Measurements from ENCODE around the gene CACNA1C.

Gene CACNA1C

GRCh38 chr12:2108166-2108565 is 55.4 kb downstream of the CACNA1C start:
- no peaks in the 10 kb centered on the region for H3K27me3 ChIP-seq
- no peak overlapping the region for H3K4me3 ChIP-seq (ENCODE audit: low read depth, low read length)
- H3K36me3 ChIP-seq, result no peaks in the 10 kb centered on the region
- no peaks in the 10 kb centered on the region for H3K9me3 ChIP-seq
- TF ChIP-seq CTCF (IDR thresholded peaks at IDR 0.05; ENCODE audit: low read depth, low read length), result no peak
- no peak for DNase-seq
- no peaks in the 10 kb centered on the region for H3K4me1 ChIP-seq

GRCh38 chr12:2108975-2109671 is 56.3 kb downstream of the CACNA1C start:
- Histone ChIP-seq H3K27me3 (no peaks in the 10 kb centered on the region), H3K36me3 (no peaks in the 10 kb centered on the region)
- TF ChIP-seq CTCF (IDR thresholded peaks at IDR 0.05; ENCODE audit: low read depth, low read length), result no peak

DNA sequence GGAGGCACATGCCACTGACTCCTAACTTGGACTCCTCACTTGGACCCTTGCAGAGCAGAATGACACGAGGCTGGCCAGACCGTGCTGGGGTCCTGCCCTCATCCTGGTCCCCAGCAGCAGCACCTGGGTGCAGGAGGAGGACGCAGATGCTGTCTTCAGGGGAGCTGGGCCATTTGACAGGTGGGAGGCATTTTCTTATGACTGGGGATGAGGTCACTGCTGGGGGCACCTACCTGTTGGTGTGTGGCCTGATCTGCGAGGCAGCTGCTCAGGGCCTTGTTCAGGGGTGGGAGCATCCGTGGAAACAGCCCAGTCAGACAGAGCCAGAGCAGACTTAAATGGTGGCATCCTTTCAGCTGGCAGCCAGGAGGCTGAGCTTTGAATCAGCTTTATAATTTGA is 57.3 kb downstream of the CACNA1C start:
- Histone ChIP-seq H3K27me3 (no peaks in the 10 kb centered on the region), H3K36me3 (no peaks in the 10 kb centered on the region), H3K4me3 (ENCODE audit: low read depth, low read length) (no peak overlapping the region), H3K9me3 (no peaks in the 10 kb centered on the region), H3K4me1 (no peaks in the 10 kb centered on the region)
- no peak for DNase-seq
- TF ChIP-seq CTCF (IDR thresholded peaks at IDR 0.05; ENCODE audit: low read depth, low read length), result no peak

More at GRCh38 chr12:2108975-2109671, 56.3 kb downstream of the CACNA1C start:
- no peaks in the 10 kb centered on the region for H3K4me1 ChIP-seq
- no peak for DNase-seq
- H3K4me3 ChIP-seq (ENCODE audit: low read depth, low read length), result no peak overlapping the region
- no peaks in the 10 kb centered on the region for H3K9me3 ChIP-seq

DNA sequence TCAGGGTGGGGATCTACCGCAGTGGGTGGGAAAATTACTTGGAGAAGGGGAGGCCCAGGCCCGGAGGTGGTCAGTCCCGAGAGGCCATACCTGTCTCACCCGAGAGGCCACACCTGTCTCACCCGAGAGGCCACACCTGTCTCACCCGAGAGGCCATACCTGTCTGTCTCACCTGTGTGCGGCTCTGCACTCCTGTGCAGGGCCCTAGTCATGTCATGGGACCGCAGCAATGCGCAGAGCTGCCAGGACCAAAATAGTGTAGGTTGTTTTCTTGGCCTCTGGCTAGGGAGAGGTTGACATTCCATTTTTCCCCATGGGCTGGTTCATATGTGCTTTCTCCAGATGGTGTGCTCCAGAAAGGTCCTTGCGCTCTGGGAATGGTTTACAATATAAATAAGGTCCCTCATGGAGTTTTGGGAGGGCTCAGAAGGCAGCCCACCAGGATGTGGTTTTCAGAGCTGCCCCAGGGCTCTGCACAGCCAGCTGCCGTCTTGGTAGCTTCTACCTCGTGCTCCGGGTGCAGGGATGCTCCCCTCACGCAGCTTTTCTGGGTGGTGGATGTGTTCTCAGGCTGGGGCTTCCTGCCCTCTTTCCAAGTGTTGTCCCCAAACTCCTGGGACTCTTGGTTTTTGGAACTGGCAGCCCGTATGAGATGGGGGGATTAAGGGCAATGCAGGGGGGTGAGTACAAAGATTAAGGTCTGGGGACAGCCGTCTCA is 58.2 kb downstream of the CACNA1C start:
- no peak for TF ChIP-seq CTCF (IDR thresholded peaks at IDR 0.05; ENCODE audit: low read depth, low read length)
- DNase-seq, result no peak
- Histone ChIP-seq H3K4me1 (no peaks in the 10 kb centered on the region), H3K9me3 (no peaks in the 10 kb centered on the region), H3K27me3 (no peaks in the 10 kb centered on the region), H3K36me3 (no peaks in the 10 kb centered on the region), H3K4me3 (ENCODE audit: low read depth, low read length) (no peak overlapping the region)

DNA sequence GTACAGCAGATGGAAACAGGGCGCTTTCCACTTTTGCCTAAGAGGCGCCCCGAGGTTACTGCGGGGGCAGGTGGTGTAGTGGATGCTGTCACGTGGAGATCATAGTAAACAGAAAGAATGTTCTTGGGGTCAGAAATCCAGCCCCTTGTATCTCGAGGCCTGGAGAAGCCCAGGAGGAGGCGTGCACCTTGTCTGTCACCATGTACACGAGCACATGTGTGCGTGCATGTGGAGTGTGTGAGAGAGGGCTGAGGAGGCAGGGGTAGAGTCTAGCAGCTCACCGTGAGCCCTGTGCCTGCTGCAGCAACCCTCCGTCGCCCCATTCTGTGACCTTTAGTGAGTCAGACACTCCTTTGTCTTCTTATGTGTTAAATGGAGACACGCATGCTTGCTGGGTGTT is 59.0 kb downstream of the CACNA1C start:
- Histone ChIP-seq H3K4me3 (ENCODE audit: low read depth, low read length) (no peak overlapping the region), H3K4me1 (no peaks in the 10 kb centered on the region), H3K27me3 (no peaks in the 10 kb centered on the region), H3K9me3 (no peaks in the 10 kb centered on the region), H3K36me3 (no peaks in the 10 kb centered on the region)
- DNase-seq, result no peak
- TF ChIP-seq CTCF (IDR thresholded peaks at IDR 0.05; ENCODE audit: low read depth, low read length), result no peak

DNA sequence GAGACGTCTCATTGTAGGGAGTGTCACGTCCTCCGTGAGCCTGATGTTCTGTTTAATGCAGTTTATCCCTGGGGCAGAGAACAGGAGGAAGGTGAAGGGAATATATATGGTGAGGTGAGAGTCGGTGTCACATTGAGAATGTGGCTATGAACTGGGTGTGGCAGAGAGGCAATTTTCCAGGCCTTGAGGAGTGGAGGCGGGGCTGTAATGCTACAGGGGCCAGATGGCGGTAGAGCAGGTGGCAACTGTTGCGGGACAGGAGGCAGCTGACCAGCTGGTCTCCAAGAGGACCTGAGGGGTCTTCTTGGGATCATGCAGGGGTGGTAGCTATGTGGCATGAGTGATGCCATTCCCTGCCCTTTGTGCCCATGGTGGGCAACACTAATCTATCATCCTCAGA is 59.6 kb downstream of the CACNA1C start:
- Histone ChIP-seq H3K27me3 (peaks cover under 1% of the 10 kb centered on the region; the same call in 1 of the 2 replicates), H3K4me3 (ENCODE audit: low read depth, low read length) (no peak overlapping the region), H3K36me3 (no peaks in the 10 kb centered on the region), H3K4me1 (no peaks in the 10 kb centered on the region), H3K9me3 (no peaks in the 10 kb centered on the region)
- no peak for TF ChIP-seq CTCF (IDR thresholded peaks at IDR 0.05; ENCODE audit: low read depth, low read length)
- no peak for DNase-seq
